Stimulated activated naive CD8-positive, alpha-beta T cell treated with anti-CD3 and anti-CD28 coated beads, Interleukin-15, Interleukin-2, amounts not matched to agents 100 ng/mL and 50 ng/mL, for 24 hours (primary cell): Measurements from ENCODE around the gene C10orf90.
A peak's percentile ranks its signal among the peaks of the same experiment; 100 is the strongest.
"Not testable (repeated sequence)": the region's sequence is repeated elsewhere in the genome, so short reads cannot be mapped to it uniquely, and the experiment has no call there.

Experiments used
- H3K27ac Mint-ChIP-seq: one replicate; pipeline ENCODE4 v1.8.0; 2021; ENCODE audit warnings: mild to moderate bottlenecking, mixed read lengths
- H3K27me3 Mint-ChIP-seq: one replicate; pipeline ENCODE4 v1.8.0; 2021; ENCODE audit warnings: mixed read lengths
- H3K36me3 Mint-ChIP-seq: one replicate; pipeline ENCODE4 v1.8.0; 2021; ENCODE audit warnings: low read depth, mixed read lengths
- H3K4me1 Mint-ChIP-seq: one replicate; pipeline ENCODE4 v1.8.0; 2021; ENCODE audit warnings: low read depth, mixed read lengths
- H3K4me3 Mint-ChIP-seq: one replicate; pipeline ENCODE4 v1.8.0; 2021; ENCODE audit warnings: mild to moderate bottlenecking, mixed read lengths
- H3K9me3 Mint-ChIP-seq: one replicate; pipeline ENCODE4 v1.8.0; 2021; ENCODE audit warnings: mixed read lengths

The C10orf90 gene

GRCh38 chr10:126397640-126398382 lies 272.7 kb downstream of the C10orf90 start:
- H3K36me3 Mint-ChIP-seq = no peaks in the 10 kb centered on the region
- H3K4me3 Mint-ChIP-seq = no peak overlapping the region
- no peaks in the 10 kb centered on the region for H3K4me1 Mint-ChIP-seq
- H3K9me3 Mint-ChIP-seq = peaks cover 8% of the 10 kb centered on the region
- H3K27ac Mint-ChIP-seq = no peak overlapping the region
- H3K27me3 Mint-ChIP-seq = no peaks in the 10 kb centered on the region

- H3K4me3 Mint-ChIP-seq = no peak overlapping the region
- no peaks in the 10 kb centered on the region for H3K27me3 Mint-ChIP-seq
- no peaks in the 10 kb centered on the region for H3K36me3 Mint-ChIP-seq
- no peaks in the 10 kb centered on the region for H3K4me1 Mint-ChIP-seq
- H3K27ac Mint-ChIP-seq = no peak overlapping the region
- peaks cover 8% of the 10 kb centered on the region for H3K9me3 Mint-ChIP-seq
These were observed 273.3 kb downstream of the C10orf90 start for GRCh38 chr10:126397156-126397555.

GRCh38 chr10:126394948-126395347 lies 275.5 kb downstream of the C10orf90 start:
- no peak overlapping the region for H3K27ac Mint-ChIP-seq
- H3K4me1 Mint-ChIP-seq = no peaks in the 10 kb centered on the region
- H3K27me3 Mint-ChIP-seq = peaks cover 4% of the 10 kb centered on the region
- no peaks in the 10 kb centered on the region for H3K36me3 Mint-ChIP-seq
- H3K9me3 Mint-ChIP-seq = peaks cover 8% of the 10 kb centered on the region
- H3K4me3 Mint-ChIP-seq = no peak overlapping the region

- H3K4me3 Mint-ChIP-seq = no peak overlapping the region
- peaks cover 8% of the 10 kb centered on the region for H3K9me3 Mint-ChIP-seq
- no peak overlapping the region for H3K27ac Mint-ChIP-seq
- peaks cover 16% of the 10 kb centered on the region for H3K27me3 Mint-ChIP-seq
- no peaks in the 10 kb centered on the region for H3K36me3 Mint-ChIP-seq
- H3K4me1 Mint-ChIP-seq = no peaks in the 10 kb centered on the region
These were observed 277.4 kb downstream of the C10orf90 start for GRCh38 chr10:126393076-126393475.

- Mint-ChIP-seq H3K27me3 (peaks cover 17% of the 10 kb centered on the region), H3K4me1 (no peaks in the 10 kb centered on the region), H3K9me3 (peaks cover 8% of the 10 kb centered on the region), H3K27ac (peak overlapping the region; percentile 16), H3K36me3 (no peaks in the 10 kb centered on the region), H3K4me3 (no peak overlapping the region)
These were observed 278.0 kb downstream of the C10orf90 start for GRCh38 chr10:126392469-126392868.

GRCh38 chr10:126392068-126392467 lies 278.4 kb downstream of the C10orf90 start:
- peaks cover 7% of the 10 kb centered on the region for H3K9me3 Mint-ChIP-seq
- no peak overlapping the region for H3K4me3 Mint-ChIP-seq
- H3K27me3 Mint-ChIP-seq = peaks cover 21% of the 10 kb centered on the region
- H3K36me3 Mint-ChIP-seq = no peaks in the 10 kb centered on the region
- H3K4me1 Mint-ChIP-seq = peaks cover 4% of the 10 kb centered on the region
- H3K27ac Mint-ChIP-seq = no peak overlapping the region

GRCh38 chr10:126391192-126391885 lies 279.2 kb downstream of the C10orf90 start:
- Mint-ChIP-seq H3K4me3 (no peak overlapping the region), H3K27me3 (peaks cover 28% of the 10 kb centered on the region), H3K36me3 (no peaks in the 10 kb centered on the region), H3K4me1 (peaks cover 7% of the 10 kb centered on the region), H3K27ac (no peak overlapping the region), H3K9me3 (peaks cover 3% of the 10 kb centered on the region)

- Mint-ChIP-seq H3K4me3 (no peak overlapping the region), H3K9me3 (peaks cover 3% of the 10 kb centered on the region), H3K27me3 (peaks cover 38% of the 10 kb centered on the region), H3K36me3 (no peaks in the 10 kb centered on the region), H3K4me1 (peaks cover 7% of the 10 kb centered on the region), H3K27ac (no peak overlapping the region)
These were observed 280.2 kb downstream of the C10orf90 start for GRCh38 chr10:126390324-126390723.

GRCh38 chr10:126387931-126388911 lies 282.3 kb downstream of the C10orf90 start, which contains the start of gene ADAM12:
ADAM12 (minus strand) TSS chr10:126388477; CDS start chr10:126388145, 332 bp downstream.
- H3K4me1 Mint-ChIP-seq = peaks cover 7% of the 10 kb centered on the region
- H3K27me3 Mint-ChIP-seq = peaks cover 38% of the 10 kb centered on the region
- peak within 1 kb of the TSS; percentile 63 for H3K4me3 Mint-ChIP-seq
- no peaks in the 10 kb centered on the region for H3K9me3 Mint-ChIP-seq
- no peak within 1 kb of the TSS for H3K27ac Mint-ChIP-seq
- H3K36me3 Mint-ChIP-seq = no peaks in the 10 kb centered on the region

GRCh38 chr10:126387041-126387921 lies 283.2 kb downstream of the C10orf90 start:
- Mint-ChIP-seq H3K4me1 (peaks cover 7% of the 10 kb centered on the region), H3K27ac (peak overlapping the region; percentile 17), H3K36me3 (no peaks in the 10 kb centered on the region), H3K27me3 (peaks cover 42% of the 10 kb centered on the region), H3K9me3 (peaks cover 4% of the 10 kb centered on the region), H3K4me3 (peak overlapping the region; percentile 63)

GRCh38 chr10:126384269-126384873 lies 286.1 kb downstream of the C10orf90 start:
- Mint-ChIP-seq H3K4me1 (peaks cover 7% of the 10 kb centered on the region), H3K4me3 (no peak overlapping the region), H3K27me3 (peaks cover 32% of the 10 kb centered on the region), H3K36me3 (no peaks in the 10 kb centered on the region), H3K27ac (no peak overlapping the region), H3K9me3 (peaks cover 4% of the 10 kb centered on the region)

GRCh38 chr10:126380352-126381076 lies 290.0 kb downstream of the C10orf90 start:
- no peak overlapping the region for H3K4me3 Mint-ChIP-seq
- H3K27ac Mint-ChIP-seq = no peak overlapping the region
- no peaks in the 10 kb centered on the region for H3K36me3 Mint-ChIP-seq
- no peaks in the 10 kb centered on the region for H3K4me1 Mint-ChIP-seq
- H3K27me3 Mint-ChIP-seq = peaks cover 6% of the 10 kb centered on the region
- H3K9me3 Mint-ChIP-seq = peaks cover 4% of the 10 kb centered on the region

- not testable (repeated sequence) for H3K4me3 Mint-ChIP-seq, H3K27me3 Mint-ChIP-seq, H3K27ac Mint-ChIP-seq, H3K36me3 Mint-ChIP-seq, H3K4me1 Mint-ChIP-seq
- H3K9me3 Mint-ChIP-seq = peaks cover 12% of the 10 kb centered on the region
These were observed 291.3 kb downstream of the C10orf90 start for GRCh38 chr10:126379166-126379565.
